ENCODE results near the gene TGIF1. TPM values are rescaled to one million over a fixed set of nuclear protein-coding genes. Genes with fewer than 3 reads are reported as not detected.

Gene TGIF1
- total RNA-seq, 1 experiment from 2014 or later, result 41.9 TPM

- no peaks in the 10 kb centered on the region for H3K4me1 ChIP-seq (replicated peaks)
- DNase-seq (ENCODE audit: low read depth in 1 of 2, low spot score in 2 of 2), result no peak
- no peak overlapping the region for H3K4me3 ChIP-seq
- H3K27ac ChIP-seq, result no peak overlapping the region
- no peaks in the 10 kb centered on the region for H3K36me3 ChIP-seq
- no peaks in the 10 kb centered on the region for H3K27me3 ChIP-seq (replicated peaks)
- no peaks in the 10 kb centered on the region for H3K9me3 ChIP-seq (replicated peaks)
Observed at GRCh38 chr18:3492721-3493120, 42.7 kb downstream of the TGIF1 start.

GRCh38 chr18:3493501-3494244, 43.7 kb downstream of the TGIF1 start:
- H3K4me3 ChIP-seq, result no peak overlapping the region
- no peak overlapping the region for H3K27ac ChIP-seq
- H3K4me1 ChIP-seq (replicated peaks), result no peaks in the 10 kb centered on the region
- no peaks in the 10 kb centered on the region for H3K9me3 ChIP-seq (replicated peaks)
- H3K36me3 ChIP-seq, result no peaks in the 10 kb centered on the region
- H3K27me3 ChIP-seq (replicated peaks), result no peaks in the 10 kb centered on the region
- no peak for DNase-seq (ENCODE audit: low read depth in 1 of 2, low spot score in 2 of 2)

- H3K4me1 ChIP-seq (replicated peaks), result peaks cover 2% of the 10 kb centered on the region
- DNase-seq (ENCODE audit: low read depth in 1 of 2, low spot score in 2 of 2), result no peak
- H3K4me3 ChIP-seq, result no peak overlapping the region
- no peaks in the 10 kb centered on the region for H3K9me3 ChIP-seq (replicated peaks)
- no peaks in the 10 kb centered on the region for H3K27me3 ChIP-seq (replicated peaks)
- no peak overlapping the region for H3K27ac ChIP-seq
- H3K36me3 ChIP-seq, result no peaks in the 10 kb centered on the region
Observed at GRCh38 chr18:3494245-3494526, 44.2 kb downstream of the TGIF1 start.

GRCh38 chr18:3494569-3494968, 44.6 kb downstream of the TGIF1 start:
- H3K4me3 ChIP-seq, result no peak overlapping the region
- H3K9me3 ChIP-seq (replicated peaks), result no peaks in the 10 kb centered on the region
- H3K27me3 ChIP-seq (replicated peaks), result no peaks in the 10 kb centered on the region
- DNase-seq (ENCODE audit: low read depth in 1 of 2, low spot score in 2 of 2), result no peak
- H3K36me3 ChIP-seq, result no peaks in the 10 kb centered on the region
- peaks cover 5% of the 10 kb centered on the region for H3K4me1 ChIP-seq (replicated peaks)
- no peak overlapping the region for H3K27ac ChIP-seq

- H3K4me3 ChIP-seq, result no peak overlapping the region
- no peaks in the 10 kb centered on the region for H3K27me3 ChIP-seq (replicated peaks)
- H3K4me1 ChIP-seq (replicated peaks), result peaks cover 16% of the 10 kb centered on the region
- no peaks in the 10 kb centered on the region for H3K9me3 ChIP-seq (replicated peaks)
- H3K27ac ChIP-seq, result no peak overlapping the region
- DNase-seq (ENCODE audit: low read depth in 1 of 2, low spot score in 2 of 2), result no peak
- no peaks in the 10 kb centered on the region for H3K36me3 ChIP-seq
Observed at GRCh38 chr18:3495691-3496430, 45.9 kb downstream of the TGIF1 start.

GRCh38 chr18:3498698-3499471, 48.9 kb downstream of the TGIF1 start:
- H3K9me3 ChIP-seq (replicated peaks), result no peaks in the 10 kb centered on the region
- peak in 1 of 2 experiments; percentile 44 for DNase-seq (ENCODE audit: low read depth in 1 of 2, low spot score in 2 of 2)
- peaks cover 16% of the 10 kb centered on the region for H3K4me1 ChIP-seq (replicated peaks)
- H3K4me3 ChIP-seq, result peak overlapping the region; percentile 32
- H3K27ac ChIP-seq, result no peak overlapping the region
- no peaks in the 10 kb centered on the region for H3K36me3 ChIP-seq
- no peaks in the 10 kb centered on the region for H3K27me3 ChIP-seq (replicated peaks)

GRCh38 chr18:3499501-3499900, 49.5 kb downstream of the TGIF1 start:
- Histone ChIP-seq H3K36me3 (no peaks in the 10 kb centered on the region), H3K4me1 (replicated peaks) (peaks cover 16% of the 10 kb centered on the region), H3K27me3 (replicated peaks) (no peaks in the 10 kb centered on the region), H3K4me3 (peak overlapping the region; percentile 32; the same call in 1 of the 2 replicates), H3K9me3 (replicated peaks) (no peaks in the 10 kb centered on the region), H3K27ac (no peak overlapping the region)
- no peak for DNase-seq (ENCODE audit: low read depth in 1 of 2, low spot score in 2 of 2)

- H3K27ac ChIP-seq, result peak overlapping the region; percentile 34; the same call in 1 of the 2 replicates
- no peaks in the 10 kb centered on the region for H3K36me3 ChIP-seq
- peak in 1 of 2 experiments; percentile 46 for DNase-seq (ENCODE audit: low read depth in 1 of 2, low spot score in 2 of 2)
- H3K4me3 ChIP-seq, result no peak overlapping the region
- peaks cover 16% of the 10 kb centered on the region for H3K4me1 ChIP-seq (replicated peaks)
- H3K9me3 ChIP-seq (replicated peaks), result no peaks in the 10 kb centered on the region
- no peaks in the 10 kb centered on the region for H3K27me3 ChIP-seq (replicated peaks)
Observed at GRCh38 chr18:3500016-3500415, 50.0 kb downstream of the TGIF1 start.

GRCh38 chr18:3502650-3503049, 52.7 kb downstream of the TGIF1 start:
- no peak for DNase-seq (ENCODE audit: low read depth in 1 of 2, low spot score in 2 of 2)
- Histone ChIP-seq H3K4me3 (no peak overlapping the region), H3K27ac (no peak overlapping the region), H3K36me3 (no peaks in the 10 kb centered on the region), H3K27me3 (replicated peaks) (no peaks in the 10 kb centered on the region), H3K9me3 (replicated peaks) (no peaks in the 10 kb centered on the region), H3K4me1 (replicated peaks) (peaks cover 16% of the 10 kb centered on the region)

- no peaks in the 10 kb centered on the region for H3K9me3 ChIP-seq (replicated peaks)
- H3K27me3 ChIP-seq (replicated peaks), result no peaks in the 10 kb centered on the region
- no peak overlapping the region for H3K4me3 ChIP-seq
- no peak overlapping the region for H3K27ac ChIP-seq
- no peaks in the 10 kb centered on the region for H3K36me3 ChIP-seq
- peaks cover 21% of the 10 kb centered on the region for H3K4me1 ChIP-seq (replicated peaks)
- no peak for DNase-seq (ENCODE audit: low read depth in 1 of 2, low spot score in 2 of 2)
Observed at GRCh38 chr18:3504637-3505036, 54.7 kb downstream of the TGIF1 start.

- peak in 1 of 2 experiments; percentile 27 for DNase-seq (ENCODE audit: low read depth in 1 of 2, low spot score in 2 of 2)
- peak overlapping the region; percentile 14; the same call in 1 of the 2 replicates for H3K27ac ChIP-seq
- no peak overlapping the region for H3K4me3 ChIP-seq
- no peaks in the 10 kb centered on the region for H3K36me3 ChIP-seq
- no peaks in the 10 kb centered on the region for H3K9me3 ChIP-seq (replicated peaks)
- no peaks in the 10 kb centered on the region for H3K27me3 ChIP-seq (replicated peaks)
- peaks cover 32% of the 10 kb centered on the region for H3K4me1 ChIP-seq (replicated peaks)
Observed at GRCh38 chr18:3508576-3509549, 58.9 kb downstream of the TGIF1 start.

Measured in SJSA1 (cell line).